Measurements from ENCODE around the gene SCNN1A. TPM values are rescaled to one million over a fixed set of nuclear protein-coding genes. Genes with fewer than 3 reads are reported as not detected.

SCNN1A gene
- total RNA-seq, 1 donor from 2014 or later, result 156 TPM

DNA sequence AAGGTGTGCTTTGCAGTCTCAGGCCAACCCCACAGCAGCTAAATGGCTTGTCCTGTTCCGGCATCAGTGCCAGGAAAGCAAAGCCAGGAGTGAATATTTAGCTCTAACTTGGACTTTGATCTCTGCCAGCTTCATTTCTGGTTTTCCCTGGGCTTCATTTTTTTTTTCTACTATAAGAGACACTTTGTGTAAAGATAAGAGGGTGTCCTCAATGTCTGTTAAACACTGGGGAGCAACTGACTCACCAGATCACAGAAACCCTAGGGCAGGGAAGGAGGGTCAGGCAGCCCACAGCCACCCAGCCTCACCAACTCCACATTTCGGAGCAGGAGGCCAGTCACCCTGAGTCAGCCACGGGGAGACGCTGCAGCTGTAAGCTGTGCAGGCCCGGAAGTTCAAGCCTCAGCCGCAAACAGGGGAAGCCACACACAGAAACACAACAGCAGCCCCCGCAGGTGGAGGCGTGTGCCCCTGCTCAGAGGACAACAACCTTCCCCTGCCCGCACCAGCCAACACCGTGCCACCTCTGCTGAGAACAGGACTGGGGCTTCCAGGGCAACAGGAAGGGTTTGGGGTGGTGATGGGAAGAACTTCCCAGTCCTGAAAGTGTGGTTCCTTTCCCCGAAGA is 39.8 kb downstream of the SCNN1A start:
- intact Hi-C loops (cut with DNase I), result no loop called here
- Histone ChIP-seq H3K27ac (peak overlapping the region; percentile 96), H3K4me3 (peak overlapping the region; percentile 94), H3K9me3 (no peaks in the 10 kb centered on the region), H3K27me3 (ENCODE audit: low read depth) (no peaks in the 10 kb centered on the region), H3K4me1 (peaks cover 87% of the 10 kb centered on the region), H3K36me3 (peaks cover 63% of the 10 kb centered on the region)
- TF ChIP-seq, protein P1, sequence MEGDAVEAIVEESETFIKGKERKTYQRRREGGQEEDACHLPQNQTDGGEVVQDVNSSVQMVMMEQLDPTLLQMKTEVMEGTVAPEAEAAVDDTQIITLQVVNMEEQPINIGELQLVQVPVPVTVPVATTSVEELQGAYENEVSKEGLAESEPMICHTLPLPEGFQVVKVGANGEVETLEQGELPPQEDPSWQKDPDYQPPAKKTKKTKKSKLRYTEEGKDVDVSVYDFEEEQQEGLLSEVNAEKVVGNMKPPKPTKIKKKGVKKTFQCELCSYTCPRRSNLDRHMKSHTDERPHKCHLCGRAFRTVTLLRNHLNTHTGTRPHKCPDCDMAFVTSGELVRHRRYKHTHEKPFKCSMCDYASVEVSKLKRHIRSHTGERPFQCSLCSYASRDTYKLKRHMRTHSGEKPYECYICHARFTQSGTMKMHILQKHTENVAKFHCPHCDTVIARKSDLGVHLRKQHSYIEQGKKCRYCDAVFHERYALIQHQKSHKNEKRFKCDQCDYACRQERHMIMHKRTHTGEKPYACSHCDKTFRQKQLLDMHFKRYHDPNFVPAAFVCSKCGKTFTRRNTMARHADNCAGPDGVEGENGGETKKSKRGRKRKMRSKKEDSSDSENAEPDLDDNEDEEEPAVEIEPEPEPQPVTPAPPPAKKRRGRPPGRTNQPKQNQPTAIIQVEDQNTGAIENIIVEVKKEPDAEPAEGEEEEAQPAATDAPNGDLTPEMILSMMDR (IDR thresholded peaks at IDR 0.05), result peak; percentile 55
- DNase-seq (peak; percentile 87), ATAC-seq (peak; percentile 51 to 54)

DNA sequence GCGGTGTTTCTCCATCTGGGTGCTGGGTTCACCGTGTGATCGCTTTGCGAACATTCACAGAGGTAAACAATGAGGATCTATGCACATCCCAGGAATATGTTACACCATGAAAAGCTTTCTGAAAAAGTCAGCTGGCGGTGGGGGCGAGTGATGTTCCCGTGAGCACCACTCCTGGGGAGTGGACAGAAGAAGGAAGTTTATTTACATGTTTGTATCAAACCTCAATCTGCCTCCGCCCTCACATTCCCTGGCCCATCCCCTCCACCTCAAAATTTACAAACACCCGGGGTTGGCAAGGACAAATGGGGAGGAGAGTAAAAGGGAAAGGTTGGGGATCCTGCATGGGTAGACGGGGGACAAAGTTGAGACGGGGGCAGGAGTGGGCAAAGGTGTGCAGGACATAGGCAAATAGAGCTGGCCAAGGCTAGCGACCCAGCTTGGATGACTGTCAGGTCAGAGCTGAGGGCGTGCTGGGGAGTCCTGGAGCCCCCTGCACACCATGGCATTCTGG is 40.4 kb downstream of the SCNN1A start:
- Histone ChIP-seq H3K27me3 (ENCODE audit: low read depth) (no peaks in the 10 kb centered on the region), H3K27ac (peak overlapping the region; percentile 96), H3K4me3 (peak overlapping the region; percentile 94), H3K4me1 (peaks cover 93% of the 10 kb centered on the region), H3K9me3 (no peaks in the 10 kb centered on the region), H3K36me3 (peaks cover 68% of the 10 kb centered on the region)
- TF ChIP-seq, protein P1 (IDR thresholded peaks at IDR 0.05), result no peak
- DNase-seq (no peak), ATAC-seq (no peak)
- intact Hi-C loops (cut with DNase I), result loop anchor here (5.0 kb wide), 1 partner anchor 32 kb away; no protein-coding TSS in a partner anchor

DNA sequence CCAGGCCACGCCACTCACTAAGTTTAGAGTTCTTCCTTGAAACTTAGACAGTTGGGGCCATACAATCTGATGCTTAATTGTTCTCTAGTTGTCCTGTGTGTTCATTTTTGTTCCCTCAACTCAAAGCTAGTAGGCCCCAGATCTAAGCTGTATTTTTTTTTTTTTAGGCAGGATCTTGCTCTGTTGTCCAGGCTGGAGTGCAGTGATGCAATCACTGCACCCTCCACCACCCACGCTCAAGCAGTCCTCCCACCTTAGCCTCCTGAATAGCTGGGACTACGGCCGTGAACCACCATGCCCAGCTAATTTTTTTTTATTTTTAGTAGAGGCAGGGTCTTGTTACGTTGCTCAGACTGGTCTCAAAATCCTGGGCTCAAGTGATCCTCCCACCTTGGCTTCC is 41.0 kb downstream of the SCNN1A start:
- intact Hi-C loops (cut with DNase I), result loop anchor here (5.0 kb wide), 1 partner anchor 33 kb away; no protein-coding TSS in a partner anchor
- H3K27ac ChIP-seq, result peak overlapping the region; percentile 96
- TF ChIP-seq, protein P1 (IDR thresholded peaks at IDR 0.05), result no peak

DNA sequence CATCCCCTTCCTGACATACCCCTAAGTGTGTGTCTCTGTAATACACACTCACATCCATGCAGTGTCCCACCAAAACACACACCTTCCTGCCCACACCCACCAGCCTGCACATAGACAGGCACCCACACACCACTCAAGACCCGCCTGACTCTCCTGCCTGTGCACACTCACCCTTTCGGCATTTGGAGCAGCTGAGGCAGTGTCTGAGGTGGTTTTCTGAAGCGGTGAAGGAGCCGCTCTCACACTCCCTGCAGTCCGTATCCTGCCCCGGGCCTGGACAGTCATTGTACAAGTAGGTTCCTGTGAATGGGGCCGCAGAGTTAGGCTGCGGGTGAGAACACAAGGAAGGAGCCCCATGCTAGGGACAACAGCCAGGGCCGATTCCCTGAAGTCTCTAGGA is 41.8 kb downstream of the SCNN1A start:
- no peak for ATAC-seq
- H3K9me3 ChIP-seq, result no peaks in the 10 kb centered on the region
- H3K27me3 ChIP-seq (ENCODE audit: low read depth), result no peaks in the 10 kb centered on the region
- H3K4me1 ChIP-seq, result peaks cover 93% of the 10 kb centered on the region
- no peak overlapping the region for H3K4me3 ChIP-seq
- TF ChIP-seq, protein P1 (IDR thresholded peaks at IDR 0.05), result no peak
- peak overlapping the region; percentile 96 for H3K27ac ChIP-seq
- intact Hi-C loops (cut with DNase I), result loop anchor here (5.0 kb wide), 1 partner anchor 34 kb away; no protein-coding TSS in a partner anchor
- peaks cover 76% of the 10 kb centered on the region for H3K36me3 ChIP-seq
- DNase-seq, result no peak

More for the DNA sequence above, 41.0 kb downstream of the SCNN1A start:
- Histone ChIP-seq H3K36me3 (peaks cover 74% of the 10 kb centered on the region), H3K27me3 (ENCODE audit: low read depth) (no peaks in the 10 kb centered on the region), H3K4me3 (peak overlapping the region; percentile 94), H3K9me3 (no peaks in the 10 kb centered on the region), H3K4me1 (peaks cover 93% of the 10 kb centered on the region)
- DNase-seq, result no peak
- no peak for ATAC-seq

DNA sequence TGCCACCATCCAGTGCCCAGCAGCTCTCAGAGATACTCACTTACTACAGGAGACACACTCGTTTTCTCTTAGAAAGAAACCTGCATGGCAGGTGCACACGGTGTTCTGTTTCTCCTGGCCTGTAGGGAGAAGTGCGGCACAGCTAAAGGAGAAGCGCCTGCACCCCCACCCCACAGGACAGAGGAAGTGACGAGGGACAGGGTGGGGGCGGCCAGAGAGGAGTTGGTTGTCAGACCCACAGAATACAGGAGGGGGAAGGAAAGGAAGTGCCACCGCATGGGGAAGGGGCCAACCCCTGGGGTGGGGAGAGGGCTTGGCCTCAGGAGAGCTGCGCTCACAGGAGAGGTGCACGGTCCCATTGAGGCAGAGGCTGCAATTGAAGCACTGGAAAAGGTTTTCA is 42.3 kb downstream of the SCNN1A start:
- H3K4me3 ChIP-seq, result no peak overlapping the region
- no peak for ATAC-seq
- peak; percentile 71 for DNase-seq
- no peaks in the 10 kb centered on the region for H3K9me3 ChIP-seq
- H3K36me3 ChIP-seq, result peaks cover 81% of the 10 kb centered on the region
- TF ChIP-seq, protein P1 (IDR thresholded peaks at IDR 0.05), result no peak
- peak overlapping the region; percentile 96 for H3K27ac ChIP-seq
- H3K4me1 ChIP-seq, result peaks cover 93% of the 10 kb centered on the region
- intact Hi-C loops (cut with DNase I), result loop anchor here (5.0 kb wide), 1 partner anchor 34 kb away; no protein-coding TSS in a partner anchor
- H3K27me3 ChIP-seq (ENCODE audit: low read depth), result no peaks in the 10 kb centered on the region

Measured in lower lobe of right lung (tissue), 2 donors.